Gastroesophageal sphincter (tissue), 3 donors: ENCODE data around the gene SLC29A4.
"Not testable (repeated sequence)": the region's sequence is repeated elsewhere in the genome, so short reads cannot be mapped to it uniquely, and the experiment has no call there.

ENCODE experiments used
- EP300 ChIP-seq: sonication (generic); formaldehyde crosslinking; IDR thresholded peaks from one replicate; pipeline ENCODE4 v1.6.1; 2017; ENCODE audit warnings: antibody characterized with exemption, mild to moderate bottlenecking
- POLR2A ChIP-seq, 2 donors: fragments of 450-650 bp; IDR thresholded peaks; one replicate each; pipeline ENCODE4 v1.6.1; 2017; ENCODE audit warnings: antibody characterized with exemption in 2 of 2, mild to moderate bottlenecking in 2 of 2, moderate library complexity in 1 of 2
- POLR2AphosphoS5 ChIP-seq: sonication (generic); formaldehyde crosslinking; IDR thresholded peaks from one replicate; pipeline ENCODE4 v1.6.1; 2017; ENCODE audit warnings: antibody characterized with exemption
- TF ChIP-seq, protein P1 (sequence below), 4 experiments: fragments of 200-600 bp in 2 of 4; fragments of 450-650 bp in 2 of 4; sonication (generic) in 1 of 4; IDR thresholded peaks; one replicate each; pipeline ENCODE4 v1.5.1; 2017 to 2019; ENCODE audit warnings: antibody characterized with exemption in 4 of 4, mild to moderate bottlenecking in 2 of 4, moderate library complexity in 2 of 4

DNA sequence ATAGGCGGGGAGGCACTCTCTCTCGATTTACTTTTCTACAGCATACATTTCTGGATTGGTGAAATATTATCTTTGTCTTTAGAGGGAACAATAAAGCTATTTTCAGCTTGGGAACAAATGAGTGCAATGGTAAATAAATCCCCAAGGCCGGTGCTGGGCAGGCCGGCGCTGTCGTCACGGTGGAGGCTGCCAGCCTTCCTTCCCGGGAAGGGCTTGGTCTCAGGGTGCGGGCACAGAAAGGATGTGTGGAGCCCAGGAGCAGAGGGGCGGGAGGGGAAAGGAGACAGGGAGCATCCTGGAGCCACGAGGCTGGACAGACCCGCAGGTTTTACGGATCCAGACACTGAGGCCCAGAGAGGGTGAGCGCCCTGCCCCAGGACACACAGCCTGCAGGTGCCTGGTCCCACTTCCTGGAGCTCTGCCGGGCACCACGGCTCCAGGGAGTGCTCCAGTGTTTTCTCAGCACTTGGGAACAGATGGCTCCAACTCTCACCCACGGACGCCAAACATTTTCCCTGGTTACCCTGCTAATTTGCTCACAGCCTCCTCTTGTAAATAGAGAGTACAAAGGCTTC is 8.8 kb upstream of the SLC29A4 start:
- not testable (repeated sequence) for TF ChIP-seq POLR2A (IDR thresholded peaks at IDR 0.05); POLR2AphosphoS5; EP300
- TF ChIP-seq, protein P1, sequence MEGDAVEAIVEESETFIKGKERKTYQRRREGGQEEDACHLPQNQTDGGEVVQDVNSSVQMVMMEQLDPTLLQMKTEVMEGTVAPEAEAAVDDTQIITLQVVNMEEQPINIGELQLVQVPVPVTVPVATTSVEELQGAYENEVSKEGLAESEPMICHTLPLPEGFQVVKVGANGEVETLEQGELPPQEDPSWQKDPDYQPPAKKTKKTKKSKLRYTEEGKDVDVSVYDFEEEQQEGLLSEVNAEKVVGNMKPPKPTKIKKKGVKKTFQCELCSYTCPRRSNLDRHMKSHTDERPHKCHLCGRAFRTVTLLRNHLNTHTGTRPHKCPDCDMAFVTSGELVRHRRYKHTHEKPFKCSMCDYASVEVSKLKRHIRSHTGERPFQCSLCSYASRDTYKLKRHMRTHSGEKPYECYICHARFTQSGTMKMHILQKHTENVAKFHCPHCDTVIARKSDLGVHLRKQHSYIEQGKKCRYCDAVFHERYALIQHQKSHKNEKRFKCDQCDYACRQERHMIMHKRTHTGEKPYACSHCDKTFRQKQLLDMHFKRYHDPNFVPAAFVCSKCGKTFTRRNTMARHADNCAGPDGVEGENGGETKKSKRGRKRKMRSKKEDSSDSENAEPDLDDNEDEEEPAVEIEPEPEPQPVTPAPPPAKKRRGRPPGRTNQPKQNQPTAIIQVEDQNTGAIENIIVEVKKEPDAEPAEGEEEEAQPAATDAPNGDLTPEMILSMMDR (IDR thresholded peaks at IDR 0.05), result not testable (repeated sequence)
